HEK293T (cell line): ENCODE results near the gene HTR2A.
"Not testable (repeated sequence)": the region's sequence is repeated elsewhere in the genome, so short reads cannot be mapped to it uniquely, and the experiment has no call there.

Source experiments
- CTCF ChIA-PET: fragments of 350-600 bp; formaldehyde crosslinking; extraction: SDS; loops from one replicate; lab custom pipeline; 2021; ENCODE audit warnings: antibody characterized with exemption, inconsistent platforms; lab: Yijun Ruan, JAX
- POLR2A ChIA-PET: fragments of 350-600 bp; formaldehyde crosslinking; extraction: SDS; loops from one replicate; lab custom pipeline; 2020; ENCODE audit warnings: antibody characterized with exemption, inconsistent platforms; lab: Yijun Ruan, JAX
- DNase-seq: peaks from one replicate; pipeline ENCODE4 v3.0.0; 2012; ENCODE audit warnings: mixed read lengths; ENCODE audit errors: extremely low spot score
- ARNT ChIP-seq: fragments of 450-650 bp; IDR thresholded peaks from 2 replicates; pipeline ENCODE4 v1.6.1; 2017; ENCODE audit warnings: mild to moderate bottlenecking
- BHLHE40 ChIP-seq: fragments of 450-650 bp; IDR thresholded peaks from 2 replicates; pipeline ENCODE4 v1.6.1; 2016; ENCODE audit warnings: mild to moderate bottlenecking, moderate library complexity, borderline replicate concordance
- CTBP1 ChIP-seq: fragments of 450-650 bp; IDR thresholded peaks from 2 replicates; pipeline ENCODE4 v1.6.1; 2016; ENCODE audit warnings: borderline replicate concordance
- ELF4 ChIP-seq: fragments of 450-650 bp; IDR thresholded peaks from 2 replicates; pipeline ENCODE4 v1.6.1; 2017; ENCODE audit warnings: antibody characterized with exemption
- FOXA1 ChIP-seq: fragments of 450-650 bp; IDR thresholded peaks from 2 replicates; pipeline ENCODE4 v1.6.1; 2016; ENCODE audit warnings: mild to moderate bottlenecking
- FOXK2 ChIP-seq: fragments of 450-650 bp; IDR thresholded peaks from 2 replicates; pipeline ENCODE4 v1.6.1; 2016; ENCODE audit warnings: mild to moderate bottlenecking
- FOXM1 ChIP-seq: fragments of 450-650 bp; IDR thresholded peaks from 2 replicates; pipeline ENCODE4 v1.6.1; 2017; ENCODE audit warnings: mild to moderate bottlenecking, borderline replicate concordance
- HDGF ChIP-seq: fragments of 450-650 bp; IDR thresholded peaks from 2 replicates; pipeline ENCODE4 v1.6.1; 2017; ENCODE audit warnings: antibody characterized with exemption, borderline replicate concordance
- L3MBTL2 ChIP-seq: fragments of 450-650 bp; conservative IDR thresholded peaks from 2 replicates; pipeline ENCODE4 v1.6.1; 2016; ENCODE audit warnings: mild to moderate bottlenecking
- LEF1 ChIP-seq: fragments of 450-650 bp; IDR thresholded peaks from 2 replicates; pipeline ENCODE4 v1.6.1; 2017; ENCODE audit warnings: mild to moderate bottlenecking, borderline replicate concordance
- NFRKB ChIP-seq: fragments of 450-650 bp; IDR thresholded peaks from 2 replicates; pipeline ENCODE4 v1.6.1; 2016; ENCODE audit warnings: mild to moderate bottlenecking, moderate library complexity
- PKNOX1 ChIP-seq: fragments of 450-650 bp; IDR thresholded peaks from 2 replicates; pipeline ENCODE4 v1.6.1; 2016
- SP1 ChIP-seq: fragments of 450-650 bp; IDR thresholded peaks from 2 replicates; pipeline ENCODE4 v1.6.1; 2017
- SUZ12 ChIP-seq: fragments of 450-650 bp; IDR thresholded peaks from 2 replicates; pipeline ENCODE4 v1.6.1; 2016; ENCODE audit warnings: mild to moderate bottlenecking
- TARDBP ChIP-seq: fragments of 450-650 bp; IDR thresholded peaks from 2 replicates; pipeline ENCODE4 v1.6.1; 2016
- ZNF384 ChIP-seq: fragments of 450-650 bp; IDR thresholded peaks from 2 replicates; pipeline ENCODE4 v1.6.1; 2016

The HTR2A gene

GRCh38 chr13:46816371-46816770, 80.5 kb downstream of the HTR2A start:
- ChIA-PET POLR2A (no interaction called here), CTCF (no interaction called here)
- no peak for TF ChIP-seq FOXM1
- TF ChIP-seq SUZ12: no peak
- TF ChIP-seq ZNF384: no peak
- no peak for TF ChIP-seq CTBP1
- TF ChIP-seq L3MBTL2: no peak
- no peak for TF ChIP-seq ARNT
- no peak for DNase-seq

GRCh38 chr13:46812301-46812797, 84.5 kb downstream of the HTR2A start:
- no peak for DNase-seq
- no peak for TF ChIP-seq SUZ12
- no peak for TF ChIP-seq L3MBTL2
- no peak for TF ChIP-seq CTBP1
- no peak for TF ChIP-seq ELF4
- no peak for TF ChIP-seq LEF1
- TF ChIP-seq ARNT: no peak
- TF ChIP-seq FOXM1: no peak
- no peak for TF ChIP-seq FOXK2
- TF ChIP-seq SP1: no peak
- POLR2A ChIA-PET: no interaction called here
- CTCF ChIA-PET: no interaction called here

- ChIA-PET POLR2A (no interaction called here), CTCF (no interaction called here)
- TF ChIP-seq FOXM1 (no peak), FOXA1 (no peak), NFRKB (no peak), CTBP1 (no peak), SUZ12 (no peak), LEF1 (no peak), SP1 (no peak), ELF4 (no peak), BHLHE40 (no peak), FOXK2 (no peak), TARDBP (no peak), ARNT (no peak), L3MBTL2 (no peak), HDGF (no peak)
- DNase-seq: no peak
Observed at GRCh38 chr13:46810440-46810839, 86.4 kb downstream of the HTR2A start.

GRCh38 chr13:46804921-46805320, 91.9 kb downstream of the HTR2A start:
- DNase-seq, CTCF ChIA-PET, POLR2A ChIA-PET: not testable (repeated sequence)

- CTCF ChIA-PET: no interaction called here
- POLR2A ChIA-PET: no interaction called here
- DNase-seq: no peak
- TF ChIP-seq FOXM1: no peak
Observed at GRCh38 chr13:46804391-46804815, 92.5 kb downstream of the HTR2A start.

GRCh38 chr13:46803586-46803985, 93.3 kb downstream of the HTR2A start:
- no peak for DNase-seq
- TF ChIP-seq ELF4 (no peak), CTBP1 (no peak), L3MBTL2 (no peak), ZNF384 (no peak), FOXM1 (no peak), BHLHE40 (no peak), LEF1 (no peak), NFRKB (no peak)
- ChIA-PET POLR2A (no interaction called here), CTCF (no interaction called here)

GRCh38 chr13:46801858-46802257, 95.0 kb downstream of the HTR2A start:
- CTCF ChIA-PET: no interaction called here
- POLR2A ChIA-PET: no interaction called here
- no peak for DNase-seq

GRCh38 chr13:46799139-46799538, 97.7 kb downstream of the HTR2A start:
- POLR2A ChIA-PET: no interaction called here
- DNase-seq: no peak
- TF ChIP-seq L3MBTL2 (no peak), FOXM1 (no peak)
- CTCF ChIA-PET: no interaction called here

More at GRCh38 chr13:46801858-46802257, 95.0 kb downstream of the HTR2A start:
- TF ChIP-seq FOXK2: no peak
- no peak for TF ChIP-seq SUZ12
- TF ChIP-seq HDGF: no peak
- no peak for TF ChIP-seq NFRKB
- TF ChIP-seq ELF4: no peak
- TF ChIP-seq TARDBP: no peak
- TF ChIP-seq FOXA1: no peak
- TF ChIP-seq LEF1: no peak
- TF ChIP-seq ARNT: no peak
- no peak for TF ChIP-seq CTBP1
- no peak for TF ChIP-seq ZNF384

GRCh38 chr13:46797501-46798237, 99.2 kb downstream of the HTR2A start:
- no peak for DNase-seq
- TF ChIP-seq ARNT (no peak), ZNF384 (no peak), FOXM1 (no peak), LEF1 (no peak), SP1 (no peak), PKNOX1 (no peak)
- ChIA-PET POLR2A (no interaction called here), CTCF (interaction anchor here (0.8 kb wide), 1 partner anchor 97 kb away, joined by 5 read pairs; no protein-coding TSS in a partner anchor)
